CMK (cell line): ENCODE results near the gene FA2H.
"Not testable (repeated sequence)": the region's sequence is repeated elsewhere in the genome, so short reads cannot be mapped to it uniquely, and the experiment has no call there.

Experiments
- DNase-seq: peaks from one replicate; pipeline ENCODE4 v3.0.0-alpha.2; 2010; ENCODE audit warnings: low read depth

Gene FA2H

DNA sequence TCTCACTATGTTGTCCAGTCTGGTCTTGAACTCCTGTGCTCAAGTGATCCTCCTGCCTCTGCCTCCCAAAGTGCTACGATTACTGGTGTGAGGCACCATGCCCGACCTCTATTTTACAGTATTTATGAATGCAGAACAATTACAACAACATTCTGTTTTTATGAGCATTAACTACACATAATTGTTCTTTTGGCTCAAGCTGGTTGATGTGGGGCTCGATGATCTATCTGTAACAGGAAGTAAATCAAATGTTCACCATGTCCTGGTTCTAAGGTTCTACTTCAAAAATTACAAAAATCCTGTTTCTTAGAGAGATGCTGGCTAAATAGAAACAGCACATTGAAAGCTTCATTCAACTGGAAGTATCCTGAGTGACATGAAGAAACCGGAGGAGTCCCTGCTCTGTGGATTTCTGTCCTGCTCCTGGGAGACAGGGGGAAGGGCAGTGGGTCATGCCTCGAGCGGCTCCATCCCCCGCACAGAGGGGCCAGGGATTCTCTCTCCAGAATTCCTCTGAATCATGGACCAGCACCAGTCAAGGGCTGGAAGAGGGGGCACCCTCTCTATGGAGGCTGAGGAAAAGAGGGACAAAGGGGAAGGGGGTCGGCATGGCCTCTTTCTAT, 31.5 kb downstream of the FA2H start:
- no peak for DNase-seq

- no peak for DNase-seq
Measured at GRCh38 chr16:74742051-74742481, 32.6 kb downstream of the FA2H start.

GRCh38 chr16:74740795-74741304, 33.8 kb downstream of the FA2H start:
- no peak for DNase-seq

DNA sequence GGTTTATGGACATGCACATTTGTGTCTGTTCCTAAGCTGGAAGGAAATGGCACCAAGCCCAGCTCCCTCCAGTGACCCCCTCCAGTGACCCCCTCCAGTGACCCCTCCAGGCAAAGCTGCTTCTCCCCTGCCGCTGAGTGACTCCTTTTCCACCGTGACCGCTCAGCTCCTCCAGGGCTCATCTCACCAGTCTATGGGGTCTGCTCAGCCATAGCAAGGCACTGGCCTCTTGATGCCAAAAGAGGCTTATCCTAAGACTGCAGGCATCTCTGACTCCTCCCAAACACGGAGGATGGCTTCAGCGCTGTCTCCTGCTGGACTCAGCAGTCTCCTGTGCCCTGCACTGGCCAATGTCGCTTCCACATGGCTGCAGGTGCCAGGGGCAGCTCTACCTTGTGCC, 35.3 kb downstream of the FA2H start:
- no peak for DNase-seq

DNA sequence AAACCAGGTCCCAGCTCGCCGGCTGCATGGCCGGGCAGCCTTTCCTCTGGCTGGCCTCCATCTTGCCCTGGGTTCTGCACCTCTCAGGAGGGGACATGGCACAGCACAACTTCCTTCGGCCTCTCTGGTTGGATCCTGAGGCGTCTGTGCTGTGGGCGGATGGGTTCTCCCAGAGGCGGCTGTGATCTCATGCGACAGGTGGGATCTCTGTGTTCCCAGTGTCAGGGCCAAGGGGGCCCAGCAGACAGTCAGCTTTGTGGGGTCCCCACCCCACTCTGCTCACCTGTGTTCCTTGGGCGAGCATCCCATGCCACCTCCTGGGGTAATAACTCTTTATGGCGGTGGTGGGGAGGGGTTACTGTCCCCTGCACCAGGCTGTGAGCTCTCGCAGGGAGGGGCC, 35.8 kb downstream of the FA2H start:
- DNase-seq = no peak

DNA sequence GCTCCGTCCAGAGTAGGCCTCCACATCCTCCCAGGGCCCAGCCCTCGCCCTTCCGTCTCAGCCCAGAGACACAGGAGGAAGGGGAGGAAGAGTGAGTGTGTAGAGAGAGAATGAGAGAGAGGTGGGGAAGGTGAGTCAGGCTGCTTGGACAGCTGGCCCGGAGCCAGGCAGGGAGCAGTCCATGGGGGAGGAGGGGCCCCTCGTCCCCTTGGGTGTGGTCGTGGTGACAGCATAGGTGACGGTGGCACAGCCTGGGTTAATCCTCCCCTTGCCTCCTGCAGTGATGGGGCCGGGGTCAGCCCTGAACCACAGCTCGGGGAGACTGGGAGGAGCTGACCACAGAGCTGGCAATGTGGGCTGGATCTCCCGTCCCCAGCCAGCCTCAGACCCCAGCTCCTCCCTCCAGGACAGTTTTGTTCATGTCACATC, 36.5 kb downstream of the FA2H start:
- DNase-seq = no peak

DNA sequence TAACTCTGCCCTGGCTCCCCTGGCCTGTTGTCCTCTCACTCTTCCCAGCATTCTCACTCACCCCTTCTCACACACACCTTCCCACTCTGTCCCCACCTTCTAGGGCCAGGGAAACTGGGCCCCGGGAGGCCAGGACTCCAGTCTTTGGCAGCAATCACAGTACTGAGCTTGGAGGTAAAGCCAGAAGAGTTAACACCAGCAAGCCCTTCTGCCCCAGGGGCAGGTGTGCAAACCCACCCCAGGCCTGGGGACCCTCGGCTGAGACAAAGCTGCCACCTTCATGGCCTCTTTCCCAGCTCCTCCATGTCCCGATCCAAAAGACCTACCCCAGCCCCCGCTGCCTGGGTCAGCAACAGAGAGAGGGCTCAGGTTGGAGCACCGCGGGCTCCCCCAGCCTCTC, 37.1 kb downstream of the FA2H start:
- no peak for DNase-seq

DNA sequence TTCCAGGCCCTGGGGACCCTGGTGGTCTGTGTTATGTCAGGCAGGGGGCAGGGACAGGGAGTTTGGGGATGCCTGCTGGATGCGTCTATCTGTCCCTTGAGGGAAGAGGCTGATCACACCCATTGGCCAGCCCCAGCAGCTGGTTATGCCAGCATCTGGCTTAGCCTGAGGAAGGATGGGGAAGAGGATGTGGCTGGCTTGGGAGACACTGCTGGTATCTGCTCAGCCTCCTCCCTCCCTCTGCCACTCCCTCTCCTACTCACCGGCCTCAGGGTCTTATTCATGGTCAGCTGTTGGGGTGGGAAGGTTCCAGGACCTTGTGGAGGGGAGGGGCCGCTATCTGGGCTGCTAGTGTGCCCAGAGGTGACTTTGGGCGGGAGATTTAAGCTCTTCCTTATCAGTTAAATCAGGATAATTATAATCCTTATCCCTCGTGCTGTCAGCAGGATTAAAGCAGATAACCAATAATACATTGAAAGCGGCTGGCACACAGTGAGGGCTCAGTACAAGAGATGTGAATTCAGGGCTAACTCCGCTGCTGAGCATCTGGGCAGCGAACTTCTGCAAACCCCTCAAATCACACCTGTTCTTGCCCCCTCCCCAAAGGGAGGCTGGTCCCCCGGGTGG, 38.0 kb downstream of the FA2H start:
- DNase-seq = no peak

DNA sequence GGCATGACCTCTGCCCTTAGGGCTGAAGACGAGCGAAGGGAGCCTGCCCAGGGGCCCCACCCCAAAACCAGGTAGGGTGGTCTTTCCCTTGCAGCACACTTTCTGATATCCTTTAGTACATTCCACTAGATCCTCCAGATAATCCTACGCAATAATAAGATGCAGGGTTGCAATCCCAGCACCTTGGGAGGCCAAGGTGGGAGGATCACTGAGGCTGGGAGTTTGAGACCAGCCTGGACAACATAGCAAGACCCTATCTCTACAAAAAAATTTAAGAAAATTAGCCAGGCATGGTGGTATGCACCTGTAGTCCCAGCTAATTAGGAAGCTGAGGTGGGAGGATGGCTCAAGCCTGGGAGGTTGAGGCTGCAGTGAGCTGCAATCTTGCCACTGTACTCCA, 39.1 kb downstream of the FA2H start:
- DNase-seq = no peak

DNA sequence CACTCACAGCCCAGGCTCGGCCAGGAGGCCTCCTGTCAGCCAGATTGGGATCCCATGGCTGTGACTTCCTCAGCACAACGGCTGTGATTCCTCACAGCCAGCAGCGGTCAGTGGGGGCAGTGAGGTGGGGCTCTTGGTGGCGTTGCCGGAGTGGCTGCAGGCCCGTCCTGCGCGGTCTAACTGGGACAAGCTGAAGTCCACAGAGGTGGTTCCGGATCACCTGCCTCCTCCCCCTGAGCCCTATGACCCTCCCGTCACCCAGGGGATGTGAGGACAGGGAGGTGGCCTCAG, 39.5 kb downstream of the FA2H start:
- DNase-seq = no peak

GRCh38 chr16:74734361-74735161, 40.1 kb downstream of the FA2H start:
- DNase-seq = no peak

- no peak for DNase-seq
Measured at GRCh38 chr16:74732707-74733350, 41.8 kb downstream of the FA2H start.

DNA sequence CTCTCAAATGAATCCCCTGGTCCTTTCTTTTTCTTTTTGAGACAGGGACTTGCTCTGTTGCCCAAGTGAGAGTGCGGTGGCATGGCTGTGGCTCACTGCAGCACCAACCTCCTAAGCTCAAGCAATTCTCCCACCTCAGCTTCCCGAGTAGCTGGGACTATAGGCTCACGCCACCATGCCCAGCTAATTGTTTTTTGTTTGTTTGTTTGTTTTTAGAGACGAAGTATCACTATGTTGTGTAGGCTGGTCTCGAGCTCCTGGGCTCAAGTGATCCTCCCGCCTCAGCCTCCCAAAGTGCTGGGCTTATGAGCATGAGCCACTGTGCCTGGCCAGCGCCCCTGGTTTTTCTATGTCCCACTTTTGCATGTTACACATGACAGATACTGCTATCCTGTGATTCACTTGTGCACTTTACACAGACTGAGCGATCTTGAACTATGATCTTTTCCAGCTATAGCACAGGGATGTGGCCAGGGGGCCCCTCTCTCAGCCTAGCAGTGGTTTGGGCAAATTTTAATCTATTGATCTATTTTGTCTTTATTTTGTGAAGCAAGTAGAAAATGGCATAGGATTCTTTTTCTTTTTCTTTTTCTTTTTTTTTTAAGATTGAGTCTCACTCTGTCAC, 42.7 kb downstream of the FA2H start:
- DNase-seq = no peak

GRCh38 chr16:74729783-74730683, 44.6 kb downstream of the FA2H start:
- no peak for DNase-seq

DNA sequence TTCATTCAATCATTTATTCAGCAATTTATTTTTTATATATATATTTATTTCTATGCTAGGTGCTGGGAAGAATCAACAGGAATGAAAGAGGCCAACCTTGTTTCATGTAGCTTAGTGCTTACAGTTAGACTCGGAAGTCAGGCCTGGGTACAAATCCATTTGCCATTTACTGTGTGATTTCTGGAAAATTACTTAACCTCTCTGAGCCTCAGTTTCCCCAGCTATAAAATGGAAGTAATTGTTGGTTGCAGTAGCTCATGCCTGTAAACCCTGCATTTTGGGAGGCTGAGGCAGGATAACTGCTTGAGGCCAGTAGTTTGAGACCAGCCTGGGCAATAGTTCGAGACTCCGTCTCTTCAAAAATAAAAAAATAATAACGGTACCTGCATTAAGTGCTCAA, 46.7 kb downstream of the FA2H start:
- DNase-seq = no peak

GRCh38 chr16:74726716-74727115, 47.9 kb downstream of the FA2H start:
- DNase-seq = peak; percentile 70

DNA sequence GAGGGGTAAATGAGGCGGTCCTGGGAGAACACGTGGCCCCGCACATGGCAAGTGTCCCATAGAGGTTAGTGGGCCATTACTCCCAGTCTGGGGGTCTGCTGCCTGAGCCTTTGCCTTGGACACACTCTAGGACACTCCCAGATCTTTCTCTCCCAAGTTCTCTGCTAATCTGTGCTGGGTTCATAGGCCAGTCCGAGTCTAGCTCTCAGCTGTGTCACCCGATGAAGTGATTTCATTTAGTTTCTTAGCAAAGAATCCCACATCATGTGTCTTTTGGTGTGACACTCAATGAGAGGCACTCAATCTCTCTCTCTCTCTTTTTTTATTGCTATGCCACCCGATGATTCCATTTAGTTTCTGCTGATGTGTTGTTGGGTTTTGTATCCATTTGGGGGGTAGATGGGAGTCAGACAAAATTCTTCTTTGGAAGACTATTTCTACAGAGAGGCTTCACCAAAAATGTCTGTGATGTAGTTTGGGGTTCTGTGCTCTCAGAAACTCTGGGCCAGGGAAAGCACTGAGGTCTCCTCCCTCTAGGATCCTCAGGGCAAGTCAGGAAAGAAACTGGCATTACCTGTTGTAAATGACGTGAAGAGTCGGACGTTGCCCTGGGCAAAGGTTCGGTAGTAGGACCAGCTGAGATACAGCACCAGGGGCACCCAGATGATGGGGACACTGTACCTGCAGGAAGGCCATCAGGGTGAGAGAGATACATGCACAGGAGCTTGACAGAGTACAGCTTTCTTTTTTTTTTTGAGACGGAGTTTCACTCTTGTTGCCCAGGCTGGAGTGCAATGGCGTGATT, 48.8 kb downstream of the FA2H start:
- no peak for DNase-seq

GRCh38 chr16:74724820-74725549, 49.6 kb downstream of the FA2H start:
- no peak for DNase-seq

- no peak for DNase-seq
Measured at GRCh38 chr16:74723256-74723655, 51.4 kb downstream of the FA2H start.

DNA sequence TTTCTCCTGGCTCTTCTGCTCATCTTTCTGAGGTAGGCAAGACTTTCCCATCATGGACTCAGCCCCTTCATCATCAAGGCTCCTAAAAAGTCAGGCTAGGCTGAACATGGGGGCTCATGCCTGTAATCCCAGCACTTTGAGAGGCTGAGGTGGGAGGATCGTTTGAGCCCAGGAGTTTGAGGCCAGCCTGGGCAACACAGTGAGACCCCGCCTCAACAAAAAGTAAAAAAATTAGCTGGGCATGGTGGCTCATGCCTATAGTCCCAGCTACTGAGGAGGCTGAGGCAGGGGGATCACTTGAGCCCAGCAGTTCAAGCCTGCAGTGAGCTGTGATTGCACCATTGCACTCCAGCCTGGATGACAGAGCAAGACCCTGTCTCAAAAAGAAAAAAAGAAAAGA, 52.5 kb downstream of the FA2H start:
- not testable (repeated sequence) for DNase-seq
